ENCODE measurements around the gene RD3L.

GRCh38 chr14:103916636-103917262 lies 25.6 kb downstream of the RD3L start:
- TF ChIP-seq EZH2 (IDR thresholded peaks at IDR 0.05; ENCODE audit: borderline replicate concordance, control insufficient read depth, low read depth, low read length) (no peak), NRF1 (conservative IDR thresholded peaks at IDR 0.05; ENCODE audit: low read depth, low read length) (no peak), TAF1 (IDR thresholded peaks at IDR 0.05; ENCODE audit: borderline replicate concordance, low read depth, low read length) (no peak), RBBP5 (conservative IDR thresholded peaks at IDR 0.05) (no peak), RAD21 (IDR thresholded peaks at IDR 0.05; ENCODE audit: insufficient read depth, low read depth, low read length) (no peak), PAX8 (IDR thresholded peaks at IDR 0.05) (no peak)
